Stimulated activated CD4-positive, alpha-beta T cell treated with anti-CD3 and anti-CD28 coated beads, Interleukin-2, amount 100 ng/mL, for 4 hours (primary cell): ENCODE measurements around the gene SLC4A9.

Experiments used
- DNase-seq: peaks from one replicate; pipeline ENCODE4 v3.0.0-alpha.2; 2020; ENCODE audit warnings: low read depth

The SLC4A9 gene, protein sequence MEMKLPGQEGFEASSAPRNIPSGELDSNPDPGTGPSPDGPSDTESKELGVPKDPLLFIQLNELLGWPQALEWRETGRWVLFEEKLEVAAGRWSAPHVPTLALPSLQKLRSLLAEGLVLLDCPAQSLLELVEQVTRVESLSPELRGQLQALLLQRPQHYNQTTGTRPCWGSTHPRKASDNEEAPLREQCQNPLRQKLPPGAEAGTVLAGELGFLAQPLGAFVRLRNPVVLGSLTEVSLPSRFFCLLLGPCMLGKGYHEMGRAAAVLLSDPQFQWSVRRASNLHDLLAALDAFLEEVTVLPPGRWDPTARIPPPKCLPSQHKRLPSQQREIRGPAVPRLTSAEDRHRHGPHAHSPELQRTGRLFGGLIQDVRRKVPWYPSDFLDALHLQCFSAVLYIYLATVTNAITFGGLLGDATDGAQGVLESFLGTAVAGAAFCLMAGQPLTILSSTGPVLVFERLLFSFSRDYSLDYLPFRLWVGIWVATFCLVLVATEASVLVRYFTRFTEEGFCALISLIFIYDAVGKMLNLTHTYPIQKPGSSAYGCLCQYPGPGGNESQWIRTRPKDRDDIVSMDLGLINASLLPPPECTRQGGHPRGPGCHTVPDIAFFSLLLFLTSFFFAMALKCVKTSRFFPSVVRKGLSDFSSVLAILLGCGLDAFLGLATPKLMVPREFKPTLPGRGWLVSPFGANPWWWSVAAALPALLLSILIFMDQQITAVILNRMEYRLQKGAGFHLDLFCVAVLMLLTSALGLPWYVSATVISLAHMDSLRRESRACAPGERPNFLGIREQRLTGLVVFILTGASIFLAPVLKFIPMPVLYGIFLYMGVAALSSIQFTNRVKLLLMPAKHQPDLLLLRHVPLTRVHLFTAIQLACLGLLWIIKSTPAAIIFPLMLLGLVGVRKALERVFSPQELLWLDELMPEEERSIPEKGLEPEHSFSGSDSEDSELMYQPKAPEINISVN

DNA sequence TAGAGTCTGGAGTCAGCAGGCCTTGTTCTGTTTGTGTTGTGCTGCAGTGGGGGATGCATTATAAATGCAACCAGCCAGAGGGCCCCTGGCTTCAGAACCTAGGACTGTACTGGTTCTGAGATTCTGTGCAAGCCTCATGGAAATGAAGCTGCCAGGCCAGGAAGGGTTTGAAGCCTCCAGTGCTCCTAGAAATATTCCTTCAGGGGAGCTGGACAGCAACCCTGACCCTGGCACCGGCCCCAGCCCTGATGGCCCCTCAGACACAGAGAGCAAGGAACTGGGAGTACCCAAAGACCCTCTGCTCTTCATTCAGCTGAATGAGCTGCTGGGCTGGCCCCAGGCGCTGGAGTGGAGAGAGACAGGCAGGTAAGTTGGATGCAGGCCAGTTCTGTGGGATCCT is at the start of gene SLC4A9:
TSS of gene SLC4A9 (plus strand) at position 94 of the 400 bp plus-strand sequence. CDS start at position 137, 43 bp downstream.
- DNase-seq, result no peak

DNA sequence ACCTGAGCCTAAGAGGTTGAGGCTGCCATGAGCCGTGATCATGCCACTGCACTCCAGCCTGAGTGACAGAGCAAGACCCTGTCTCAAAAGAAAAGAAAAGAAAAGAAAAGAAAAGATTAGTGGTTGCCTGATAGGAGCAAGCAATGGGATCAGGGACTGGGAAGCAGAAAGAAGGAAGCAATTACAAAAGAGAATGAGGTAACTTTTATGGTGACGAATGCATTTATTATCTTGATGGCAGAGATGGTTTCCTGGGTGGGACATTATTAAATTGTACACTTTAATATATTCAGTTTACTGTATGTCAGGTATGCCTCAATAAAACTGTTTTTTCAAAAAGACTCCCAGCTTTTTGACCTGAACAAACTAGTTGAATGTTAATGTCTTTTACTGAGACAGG is 49.6 kb upstream of the SLC4A9 start:
- DNase-seq, result no peak

DNA sequence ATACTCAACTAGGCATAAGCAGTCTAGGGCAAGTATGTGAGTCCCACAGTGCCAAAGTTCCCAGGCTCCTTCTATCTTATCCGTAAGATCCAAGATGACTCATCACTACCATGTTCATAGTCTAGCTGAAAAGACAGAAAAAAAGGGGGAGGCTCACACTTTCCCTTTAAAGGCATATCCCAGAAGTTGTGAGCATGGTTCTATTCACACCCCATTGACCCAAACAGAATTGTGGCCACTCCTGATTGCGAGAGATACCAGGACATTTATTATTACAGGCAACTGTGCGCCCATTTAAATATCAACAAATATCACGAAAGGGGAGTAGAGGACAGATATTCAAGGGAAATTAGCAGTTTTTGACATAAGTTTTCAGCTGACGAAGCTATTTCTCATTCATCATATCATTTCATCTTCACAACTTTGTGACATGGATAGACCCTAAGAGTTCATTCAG is 49.0 kb upstream of the SLC4A9 start:
- no peak for DNase-seq

DNA sequence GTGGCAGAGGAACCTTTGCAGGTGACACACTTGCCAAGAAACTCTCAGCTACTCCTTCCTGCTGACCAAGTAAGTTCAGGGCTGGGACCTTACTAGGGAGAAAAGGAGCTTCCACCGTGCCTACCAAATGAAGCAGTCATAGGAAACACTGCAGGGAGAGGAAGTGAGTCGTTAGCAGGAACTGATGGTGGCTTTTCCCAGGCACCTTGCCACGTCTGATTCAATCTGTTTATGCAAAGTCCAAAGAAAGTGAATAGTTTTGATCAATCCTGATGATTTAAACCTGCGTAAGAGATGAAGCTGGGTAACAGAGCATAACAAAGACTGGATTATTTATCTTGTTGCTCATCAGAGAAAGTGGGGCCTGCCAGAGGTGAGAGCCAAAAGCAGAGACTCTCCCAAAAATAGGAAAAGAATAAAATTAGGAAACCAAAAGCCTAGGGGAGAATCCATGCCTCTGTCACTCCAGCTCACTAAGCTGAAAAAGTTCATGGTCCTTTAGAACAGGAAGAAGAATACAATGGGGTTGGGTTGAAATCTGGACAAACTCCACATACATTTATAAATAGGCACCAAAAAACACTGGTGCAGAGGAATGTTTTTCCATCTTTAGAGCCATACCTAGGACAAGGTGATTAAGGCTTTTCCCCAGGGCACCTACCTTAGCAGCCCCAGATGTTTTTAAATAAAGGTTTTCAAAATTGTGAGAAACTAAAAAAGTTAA is 47.8 kb upstream of the SLC4A9 start:
- no peak for DNase-seq

DNA sequence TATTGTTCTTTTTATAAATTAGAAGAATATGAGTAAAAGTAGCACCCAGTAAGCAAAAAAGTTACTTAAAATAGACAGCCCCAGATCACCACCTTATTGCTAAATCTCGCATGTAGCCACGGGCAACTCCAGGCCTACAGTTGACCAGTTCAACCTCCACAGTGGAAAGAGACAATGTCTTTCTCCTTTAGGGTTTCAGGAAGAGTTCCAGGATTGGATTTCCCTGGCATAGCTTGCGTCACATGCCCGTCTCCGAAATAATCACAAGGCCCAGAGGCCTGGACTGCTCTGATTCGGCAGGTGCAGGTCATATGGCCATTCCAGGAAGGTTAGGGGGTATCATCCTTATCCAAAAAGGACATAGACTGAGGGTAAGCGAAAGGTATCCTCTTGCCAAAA is 47.2 kb upstream of the SLC4A9 start:
- no peak for DNase-seq

DNA sequence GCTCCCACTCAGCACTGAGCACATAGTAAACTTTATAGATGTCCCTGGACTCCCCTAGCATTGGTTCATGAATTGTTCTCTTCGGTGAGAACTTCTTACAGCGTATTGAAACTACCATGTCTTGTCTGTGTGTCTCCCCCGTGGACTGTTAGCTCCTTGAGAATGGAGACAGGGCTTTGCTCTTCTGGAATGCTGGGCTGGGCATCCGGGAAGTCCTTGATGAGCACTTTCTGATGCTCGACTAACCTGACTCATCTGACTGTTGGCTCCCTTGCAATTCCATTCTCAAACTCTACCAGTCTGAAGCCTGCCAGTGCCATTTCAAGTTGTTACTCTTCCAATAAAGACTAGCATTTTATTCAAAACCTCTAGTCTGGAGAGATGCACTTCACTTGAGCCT is 42.1 kb upstream of the SLC4A9 start:
- DNase-seq, result no peak

DNA sequence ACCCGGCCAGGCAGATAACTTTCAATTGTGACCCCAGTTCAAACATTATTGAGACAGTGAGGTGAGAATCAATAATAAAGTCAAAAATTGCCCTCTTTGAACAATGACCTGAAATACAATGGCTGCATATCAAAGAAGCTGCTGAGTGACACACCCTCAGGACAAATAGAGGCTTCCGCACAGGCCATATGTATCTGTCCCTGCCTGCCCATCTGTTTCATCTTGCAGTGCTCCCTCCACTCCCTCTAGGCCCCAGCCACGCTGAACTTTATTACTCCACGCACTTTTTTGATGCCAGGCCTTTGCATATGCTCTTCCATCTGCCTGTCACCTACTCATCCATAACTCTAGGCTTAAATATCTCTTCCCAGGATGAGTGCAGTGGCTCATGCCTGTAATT is 41.2 kb upstream of the SLC4A9 start:
- DNase-seq, result no peak

DNA sequence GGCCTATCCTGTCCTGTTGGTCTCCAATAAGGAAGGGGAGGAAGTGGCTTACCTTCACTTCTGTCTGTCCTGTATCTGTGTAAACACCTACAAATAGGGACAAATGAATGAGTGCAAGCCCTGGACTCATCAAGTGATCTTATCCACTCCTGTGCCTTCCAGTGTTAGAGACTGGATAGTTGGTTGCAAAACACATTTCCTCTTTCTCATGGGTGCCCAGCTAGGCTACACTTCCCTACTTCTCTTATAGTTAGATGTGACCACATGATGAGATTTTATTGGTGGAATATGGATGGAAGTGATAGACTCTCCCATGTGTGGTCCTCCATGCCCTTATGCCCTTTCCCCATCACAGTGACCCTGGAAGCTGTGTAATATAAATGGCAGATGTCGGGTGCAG is 40.2 kb upstream of the SLC4A9 start:
- no peak for DNase-seq

DNA sequence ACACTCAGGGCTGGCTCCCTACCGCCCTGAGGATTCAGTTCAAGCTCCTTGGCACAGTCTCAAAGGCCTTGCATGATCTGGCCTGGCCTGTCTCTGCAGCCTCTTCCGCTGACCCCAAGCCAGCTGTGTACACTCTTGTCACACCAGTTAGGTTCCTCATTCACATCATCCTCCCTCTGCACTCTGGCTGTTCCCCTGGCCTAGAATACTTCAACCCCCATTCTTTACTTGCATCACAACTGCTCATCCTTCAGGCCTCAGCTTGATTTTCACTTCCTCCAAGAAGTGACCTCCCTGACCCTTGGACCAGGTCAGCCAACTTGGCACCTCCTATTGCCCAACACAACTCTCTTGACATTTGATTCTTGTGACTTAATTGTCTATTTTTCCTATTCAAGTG is 38.2 kb upstream of the SLC4A9 start:
- no peak for DNase-seq

DNA sequence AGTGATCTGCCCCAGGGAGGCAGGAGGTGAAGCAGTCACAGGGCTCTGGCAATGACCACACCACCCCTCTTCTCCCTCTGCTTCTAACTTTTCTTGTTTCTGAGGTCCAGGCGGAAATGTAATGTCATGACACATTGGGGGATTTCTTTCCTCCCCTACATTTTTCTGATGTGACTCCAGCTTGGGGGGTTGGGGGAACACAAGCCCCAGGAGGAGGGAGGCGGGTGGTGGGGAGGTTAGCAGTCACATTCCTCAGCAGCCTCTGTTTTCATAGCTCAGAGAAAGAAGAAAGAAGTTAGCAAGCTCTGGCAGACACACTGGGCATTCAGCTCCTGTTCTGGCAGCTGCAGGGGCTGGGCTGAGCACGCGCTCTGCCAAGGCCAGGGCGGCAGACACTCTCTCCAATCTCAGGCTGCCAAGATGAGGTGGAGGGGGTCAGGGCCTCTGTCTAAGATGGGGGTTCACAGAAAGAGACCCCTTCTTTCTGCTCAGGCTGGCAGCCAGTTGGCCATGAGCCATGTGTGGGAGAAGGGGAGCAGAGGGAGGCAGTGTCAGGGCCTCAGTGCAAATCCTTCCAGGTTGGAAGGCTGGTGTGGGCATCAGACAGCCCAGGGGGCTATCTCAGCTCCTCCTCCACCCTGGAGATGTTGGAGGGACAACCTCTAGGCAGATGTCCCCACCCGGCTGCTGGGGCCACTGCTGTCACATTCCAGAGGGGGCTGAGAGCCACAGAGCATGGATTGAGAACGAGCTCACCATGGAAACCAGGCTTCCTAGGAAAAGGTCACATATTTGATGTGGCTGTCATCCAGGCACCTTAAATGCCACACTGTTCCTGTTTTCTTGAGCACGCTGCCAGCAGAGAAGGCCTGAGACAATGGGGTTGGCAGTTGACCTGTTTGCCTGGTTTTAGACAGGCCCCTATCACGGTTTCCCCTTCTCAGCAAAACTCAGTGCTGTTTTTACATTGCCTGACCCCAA is 37.0 kb upstream of the SLC4A9 start:
- no peak for DNase-seq

DNA sequence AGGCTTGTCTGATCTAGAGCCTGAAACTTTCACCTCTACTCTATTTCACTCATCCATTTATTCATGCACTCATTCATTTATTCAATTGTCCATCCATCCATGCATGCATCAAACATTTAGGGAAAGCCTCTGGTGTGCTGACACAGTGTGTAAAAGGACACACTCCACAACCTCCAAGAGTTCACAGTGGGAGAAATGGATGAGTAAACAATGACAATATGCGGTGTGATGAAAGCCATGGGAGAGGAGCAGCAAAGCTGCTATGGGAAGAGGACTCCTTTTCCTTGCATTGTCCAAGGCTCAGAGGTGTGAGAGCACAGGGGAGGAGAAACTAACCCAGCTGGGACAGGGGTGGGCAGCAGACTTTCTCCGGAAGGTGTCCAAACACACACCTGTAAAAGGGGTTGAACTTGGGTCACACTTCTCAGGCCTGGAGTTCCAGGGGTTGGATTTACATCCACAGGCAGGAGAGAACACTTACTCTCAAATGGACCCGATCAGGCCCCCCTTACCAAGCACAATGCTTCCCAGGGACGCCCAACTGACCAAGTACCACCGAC is 35.9 kb upstream of the SLC4A9 start:
- no peak for DNase-seq

DNA sequence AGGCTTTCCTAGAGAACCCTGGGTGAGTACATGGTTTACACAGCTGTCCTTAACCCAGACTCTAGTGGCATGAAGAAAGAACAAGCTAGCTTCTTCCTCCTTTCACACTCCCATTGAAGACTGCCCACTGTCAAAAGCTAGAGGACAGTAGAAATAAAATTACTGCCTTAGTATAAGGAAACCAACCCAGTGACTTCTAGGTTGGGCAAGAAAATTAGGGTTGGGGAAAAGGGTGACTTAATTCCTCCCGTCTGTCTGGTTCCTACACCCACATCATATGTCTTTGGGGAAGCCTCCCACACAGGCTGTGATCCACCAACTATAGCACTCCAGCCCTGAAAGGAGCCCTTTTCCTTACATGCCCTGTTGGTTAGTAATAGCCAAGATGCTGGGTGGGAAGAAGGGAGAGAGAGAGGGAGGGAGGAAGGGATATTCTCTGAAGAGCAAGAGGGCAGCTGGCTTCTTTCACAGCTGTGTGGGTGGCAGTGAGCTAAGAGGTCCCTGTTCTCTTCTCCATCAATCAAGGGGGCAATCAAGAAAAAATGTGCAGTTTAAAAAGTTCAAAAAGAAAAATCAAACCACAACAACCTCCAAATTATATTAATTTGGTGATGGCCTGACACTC is 35.3 kb upstream of the SLC4A9 start:
- no peak for DNase-seq

DNA sequence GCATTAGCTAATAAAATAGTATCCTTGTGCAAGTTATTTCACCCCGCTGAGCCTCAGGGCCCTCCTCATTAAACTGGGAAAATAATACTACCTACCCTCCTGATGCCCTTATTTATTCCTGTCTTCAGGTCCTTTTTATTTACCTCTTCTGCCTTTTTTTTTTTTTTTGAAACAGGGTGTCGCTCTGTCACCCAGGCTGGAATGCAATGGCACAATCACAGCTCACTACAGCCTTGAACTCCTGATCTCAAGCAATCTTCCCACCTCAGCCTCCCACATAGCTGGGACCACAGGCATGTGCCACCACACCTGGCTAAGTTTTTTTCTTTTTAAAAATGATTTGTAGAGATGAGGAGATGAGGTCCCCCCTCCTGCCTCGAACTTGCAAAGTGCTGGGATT is 34.5 kb upstream of the SLC4A9 start:
- DNase-seq, result no peak

DNA sequence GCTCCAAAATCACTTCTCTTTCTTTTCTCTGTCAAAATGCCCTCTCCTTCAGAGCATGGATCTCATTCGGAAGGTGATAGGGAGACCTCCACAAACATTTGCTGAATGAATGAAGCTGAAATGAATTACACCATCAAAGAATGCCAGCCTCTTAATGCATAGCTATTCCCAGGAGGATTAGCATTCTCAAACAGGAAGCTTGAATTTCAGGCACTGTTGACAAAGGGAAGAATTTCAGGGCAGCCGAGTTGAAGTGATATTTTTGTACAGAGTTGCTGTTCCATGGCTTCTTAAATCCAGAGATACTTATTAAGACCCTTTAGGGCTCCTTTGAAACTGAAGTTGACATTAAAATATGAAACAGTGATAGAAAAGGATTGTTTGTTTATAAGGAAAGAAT is 32.4 kb upstream of the SLC4A9 start:
- DNase-seq, result no peak

DNA sequence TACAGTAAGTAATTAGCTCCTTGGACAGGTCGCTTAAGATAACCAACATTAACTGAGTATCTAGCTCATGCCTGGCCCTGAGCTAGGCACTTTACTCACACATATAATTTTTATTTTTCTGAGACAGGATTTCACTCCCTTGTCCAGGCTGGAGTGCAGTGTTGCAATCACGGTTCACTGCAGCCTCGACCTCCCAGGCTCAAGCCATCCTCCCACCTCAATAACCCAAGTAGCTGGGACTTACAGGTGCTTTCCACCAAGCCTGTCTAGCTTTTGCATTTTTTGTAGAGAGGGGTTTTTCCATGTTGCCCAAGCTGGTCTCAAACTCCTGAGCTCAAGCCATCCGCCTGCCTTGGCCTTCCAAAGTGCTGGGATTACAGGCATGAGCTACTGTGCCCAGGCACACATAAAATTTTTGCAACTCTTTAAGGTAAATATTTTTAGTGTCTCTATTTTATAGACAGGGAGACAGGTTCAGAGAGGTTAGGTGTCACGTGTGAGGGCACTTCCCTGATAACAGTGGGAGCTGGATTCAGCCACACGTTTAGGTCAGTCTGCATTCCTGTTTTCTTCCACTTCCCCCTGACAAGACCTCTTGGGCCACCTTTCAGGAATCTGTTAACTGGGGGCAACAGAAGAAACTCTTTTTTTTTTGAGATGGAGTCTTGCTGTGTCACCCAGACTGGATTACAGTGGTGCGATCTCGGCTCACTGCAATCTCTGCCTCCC is 31.8 kb upstream of the SLC4A9 start:
- no peak for DNase-seq

DNA sequence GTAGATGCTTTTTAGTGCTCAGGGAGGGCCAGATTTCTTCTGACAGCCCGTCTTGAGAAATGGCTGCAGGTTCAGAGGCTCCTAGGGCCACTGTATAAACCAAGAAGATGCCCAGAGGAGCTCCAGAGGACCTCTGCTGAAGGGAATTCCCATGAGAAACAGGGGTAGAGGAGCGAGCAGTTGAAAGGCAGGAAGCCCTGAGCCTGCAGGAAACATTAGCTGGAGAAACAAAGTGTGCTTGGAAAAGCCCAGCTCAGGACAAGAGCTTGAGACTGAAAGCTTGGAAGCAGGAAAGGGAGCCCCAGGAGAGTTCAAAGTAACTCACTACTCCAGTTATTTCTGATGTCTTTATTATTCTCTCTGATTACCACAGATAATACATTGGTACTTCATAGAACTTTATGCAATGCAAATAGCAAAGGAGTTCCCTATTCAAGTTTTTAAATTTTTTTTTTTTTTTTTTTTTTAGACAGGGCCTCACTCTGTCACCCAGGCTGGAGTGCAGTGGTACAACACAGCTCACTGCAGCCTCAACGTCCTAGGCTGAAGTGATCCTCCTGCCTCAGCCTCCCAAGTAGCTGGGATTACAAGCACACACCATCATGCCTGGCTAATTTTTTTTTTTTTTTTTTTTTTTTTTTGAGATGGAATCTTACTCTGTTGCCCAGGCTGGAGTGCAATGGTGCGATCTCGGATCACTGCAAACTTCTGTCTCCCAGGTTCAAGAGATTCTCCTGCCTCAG is 30.1 kb upstream of the SLC4A9 start:
- DNase-seq, result no peak

DNA sequence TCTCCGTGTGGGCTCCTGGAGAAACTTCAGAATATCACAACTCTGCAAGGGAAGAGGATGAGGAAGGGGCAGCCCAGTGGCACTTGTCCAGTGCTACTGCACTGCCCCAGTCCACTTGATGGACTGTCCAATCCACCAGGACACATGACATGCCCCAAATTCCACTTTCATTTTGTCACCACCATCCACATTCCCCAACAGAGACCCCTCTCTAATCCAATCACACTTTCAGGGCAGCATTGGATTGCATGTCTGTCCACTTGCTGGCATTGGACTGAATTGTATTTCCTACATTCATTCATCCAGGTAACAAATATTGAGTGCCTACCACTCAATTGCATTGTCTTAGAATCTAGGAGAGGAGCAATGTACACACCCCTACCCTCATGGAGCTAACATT is 28.4 kb upstream of the SLC4A9 start:
- DNase-seq, result no peak

DNA sequence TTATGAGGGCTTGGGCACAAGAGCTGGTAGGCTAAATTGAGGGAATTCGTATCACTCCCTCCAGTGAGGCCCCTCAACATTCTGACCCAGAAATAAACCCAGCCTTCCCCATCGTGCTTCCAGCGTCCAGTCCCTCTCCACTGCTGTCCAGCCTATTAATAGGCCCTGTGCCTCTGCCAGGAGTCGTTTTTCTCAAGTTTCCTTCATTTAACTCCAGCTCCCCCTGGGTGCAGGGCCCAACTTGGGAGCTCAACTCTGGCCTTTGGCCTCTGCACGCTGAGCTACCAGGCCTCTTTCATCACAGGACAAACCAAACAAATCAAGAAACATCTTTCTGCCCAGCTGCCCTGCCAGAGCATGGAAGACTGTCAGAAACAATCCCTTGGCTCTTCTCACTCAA is 23.6 kb upstream of the SLC4A9 start:
- DNase-seq, result no peak

DNA sequence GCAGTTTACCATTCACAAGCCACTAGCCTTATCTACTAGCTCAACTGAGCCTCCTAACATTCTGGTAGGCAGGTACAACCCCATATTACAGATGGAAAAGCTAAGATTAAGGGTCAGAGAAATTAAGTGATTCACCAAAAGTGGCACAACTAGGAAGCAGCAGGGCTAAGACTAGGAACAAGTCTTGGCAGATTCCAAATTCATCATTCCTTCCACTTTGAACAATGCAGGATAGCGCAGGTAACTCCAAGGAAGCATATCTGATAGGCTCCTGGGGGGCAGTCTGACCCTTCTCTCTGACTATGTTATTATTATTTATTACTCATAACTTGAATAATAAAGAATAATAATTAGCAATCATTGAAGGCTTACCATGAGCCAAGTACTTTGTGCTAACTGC is 22.1 kb upstream of the SLC4A9 start:
- no peak for DNase-seq
